GM18498 (cell line): ENCODE measurements around the gene WSB2.
A peak's percentile ranks its signal among the peaks of the same experiment; 100 is the strongest.

Experiments
- ATAC-seq: cut with Tn5 transposase; IDR thresholded peaks from one replicate; pipeline ENCODE4 v1.9.1; 2021; ENCODE audit warnings: mild to moderate bottlenecking, moderate library complexity; ENCODE audit not compliant: unreplicated experiment

Gene WSB2

DNA sequence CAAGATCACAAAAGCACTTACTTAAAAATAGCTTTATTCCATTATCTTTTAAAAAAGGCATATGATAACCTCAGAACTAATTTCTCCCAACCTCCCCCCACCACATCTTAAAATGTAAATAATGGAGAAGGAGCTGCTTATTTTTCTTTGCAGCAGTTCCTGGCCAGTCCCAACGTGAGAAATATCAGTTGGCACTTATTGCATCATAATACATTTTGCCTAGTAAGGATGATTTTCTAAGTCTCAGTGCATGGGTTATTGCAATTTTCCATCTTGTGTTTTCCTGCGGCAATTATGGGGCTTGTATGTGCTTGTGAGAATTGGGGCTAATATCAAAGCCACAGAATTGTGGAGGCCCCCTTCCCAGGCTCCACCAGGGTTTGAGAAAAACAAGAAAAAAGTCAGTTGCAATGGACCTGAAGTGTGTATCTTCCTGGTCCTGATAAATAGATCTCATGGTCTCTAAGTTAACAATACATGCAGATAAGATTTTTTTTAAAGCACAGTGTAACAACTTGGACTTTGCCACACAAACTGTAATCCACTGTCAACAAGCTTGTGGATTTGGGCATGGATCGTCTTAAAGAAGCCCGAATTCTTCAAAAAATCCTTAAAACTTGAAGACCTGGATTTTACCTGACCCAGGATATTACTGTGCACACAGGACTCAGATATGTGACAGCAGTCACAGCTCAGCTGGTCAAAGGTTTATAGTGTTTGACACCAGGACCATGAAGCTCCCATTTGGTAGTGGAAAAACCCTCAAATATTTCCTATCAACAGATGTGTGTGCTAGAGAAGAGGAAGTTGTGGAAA, 2.8 kb upstream of the WSB2 start:
- no peak for ATAC-seq

DNA sequence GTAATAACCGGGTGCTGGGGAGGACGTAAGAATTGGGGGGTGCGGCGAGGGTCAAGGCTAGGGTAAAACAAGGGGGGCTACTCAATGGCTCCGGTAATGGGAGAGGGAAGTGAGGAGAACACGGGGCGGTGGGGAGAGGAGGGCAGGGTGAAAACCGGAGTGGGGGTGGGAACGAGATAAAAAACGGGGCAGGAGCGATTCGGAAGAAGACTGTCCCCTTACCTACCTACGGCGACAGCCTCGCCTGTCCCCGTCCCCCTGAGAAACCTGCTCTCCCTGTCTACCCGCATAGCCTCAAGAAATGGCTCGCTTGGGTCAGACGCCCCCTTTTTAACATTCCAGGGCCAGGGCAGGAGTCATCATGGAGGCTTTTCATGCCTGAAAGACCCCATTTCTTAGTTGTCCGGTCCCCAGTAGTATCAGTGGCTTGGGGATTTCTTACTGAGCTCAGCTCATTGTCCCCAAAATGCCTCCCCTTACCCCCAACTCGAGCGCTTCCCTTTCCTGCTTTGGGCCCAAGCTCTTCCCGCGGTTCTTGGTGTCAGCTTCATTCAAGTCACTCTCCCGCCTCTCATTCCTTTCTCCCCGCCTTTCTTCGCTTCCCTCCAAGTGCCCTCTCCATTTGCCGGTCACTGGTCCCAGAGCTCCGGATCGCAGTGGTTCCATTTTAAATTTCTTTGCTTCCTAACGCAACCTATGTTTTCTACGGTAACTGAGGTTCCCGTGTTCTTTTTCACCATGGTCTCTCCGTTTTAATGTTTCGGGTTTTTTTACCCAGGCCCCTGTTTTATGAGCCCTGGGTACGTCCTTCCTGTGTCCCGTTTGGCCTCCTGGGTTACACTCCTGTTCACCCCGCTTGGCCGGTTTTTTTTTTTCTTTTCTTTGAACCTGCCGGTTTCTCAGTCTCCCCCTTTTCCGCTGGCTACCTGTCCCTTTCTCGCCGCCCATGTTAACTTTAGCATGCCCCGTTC, 1.2 kb upstream of the WSB2 start:
- no peak for ATAC-seq

DNA sequence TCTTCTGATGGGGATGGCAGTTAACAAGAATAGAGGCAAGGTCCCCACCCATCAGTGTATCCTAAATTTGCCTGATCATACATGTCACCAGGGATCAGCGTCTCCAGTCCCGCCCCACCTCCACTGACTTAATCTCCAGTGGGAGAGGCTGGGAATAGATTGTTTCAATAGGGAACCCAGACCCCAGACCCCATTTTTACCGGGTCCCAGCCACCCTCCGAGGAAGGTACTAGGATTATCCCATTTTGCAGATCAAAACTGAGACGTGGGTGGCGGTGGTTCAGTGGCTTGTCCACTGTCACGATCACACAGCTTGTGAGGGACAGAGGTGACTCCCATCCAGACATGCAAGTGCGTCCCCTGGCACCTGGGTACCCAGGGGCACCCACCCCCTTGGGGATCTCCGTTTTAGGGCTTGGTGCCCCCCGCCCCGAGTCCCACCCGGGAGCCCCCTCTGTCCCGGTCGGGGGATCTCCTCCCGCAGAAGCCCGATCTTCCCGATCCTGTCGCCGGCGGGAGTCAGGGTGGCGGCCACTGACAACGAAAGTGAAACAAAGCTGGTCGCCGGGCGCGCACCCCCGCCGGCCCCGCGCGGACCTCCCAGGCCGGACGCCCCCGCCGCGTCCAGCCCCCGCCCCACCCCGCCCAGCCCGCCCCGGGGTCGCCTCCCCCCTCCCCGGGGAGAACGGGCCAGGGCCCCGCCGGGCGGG, 523 bp downstream of the WSB2 start:
- ATAC-seq, result peak; percentile 51

DNA sequence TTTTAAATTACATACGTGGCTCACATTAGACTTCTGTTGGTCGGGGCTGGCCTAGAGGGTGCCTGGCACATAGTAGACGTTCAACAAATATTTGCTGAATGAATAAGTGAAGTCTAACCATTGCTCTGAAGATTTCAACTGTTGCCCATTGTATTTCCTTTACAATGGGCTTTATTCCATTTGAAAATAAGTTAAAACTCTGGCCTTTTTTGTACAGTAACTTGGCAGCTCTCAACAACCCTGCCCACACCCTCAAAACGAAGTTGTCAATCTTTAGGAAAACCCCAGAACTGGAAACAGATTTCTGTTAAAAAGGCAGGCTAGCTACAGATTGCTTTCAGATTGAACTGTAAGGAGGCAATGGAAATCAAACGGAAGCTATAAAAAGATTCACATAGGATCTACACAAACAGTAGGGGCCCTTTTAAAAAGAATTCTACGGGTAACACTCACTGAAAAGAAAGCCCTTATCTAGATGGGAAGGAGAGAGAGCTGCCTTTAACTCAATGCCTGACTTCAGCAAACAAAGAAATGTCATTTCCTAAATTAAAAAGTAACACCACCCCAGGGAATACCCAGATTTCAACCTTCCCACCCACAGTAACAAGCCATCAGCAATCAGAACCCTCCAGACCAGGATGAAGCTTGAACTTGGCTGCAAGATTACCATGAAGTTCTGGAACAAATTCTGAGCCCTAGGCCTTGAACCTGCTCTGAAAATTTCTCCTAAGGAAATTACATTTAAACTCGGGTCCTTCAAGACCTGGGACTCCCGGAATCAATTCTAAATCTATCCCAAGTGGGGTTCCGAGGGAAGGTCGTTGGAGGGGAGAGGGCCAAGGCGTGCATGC, 1.4 kb downstream of the WSB2 start:
- no peak for ATAC-seq

DNA sequence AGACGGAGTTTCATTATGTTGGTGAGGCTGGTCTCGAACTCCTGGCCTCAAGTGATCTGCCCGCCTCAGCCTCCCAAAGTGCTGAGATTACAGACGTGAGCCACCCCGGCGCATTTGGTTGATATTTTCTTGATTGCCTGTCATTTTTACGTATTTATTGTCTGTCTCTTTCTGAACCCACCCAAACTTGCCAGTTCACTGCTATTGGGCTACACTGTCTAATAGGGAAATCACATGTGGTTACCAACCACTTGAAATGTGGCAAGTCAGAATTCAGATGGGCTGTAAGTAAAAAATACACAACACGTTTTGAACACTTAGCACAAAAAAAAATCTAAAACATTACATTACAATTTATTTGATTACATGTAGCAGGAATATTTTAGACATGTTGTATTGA, 2.1 kb downstream of the WSB2 start:
- no peak for ATAC-seq

DNA sequence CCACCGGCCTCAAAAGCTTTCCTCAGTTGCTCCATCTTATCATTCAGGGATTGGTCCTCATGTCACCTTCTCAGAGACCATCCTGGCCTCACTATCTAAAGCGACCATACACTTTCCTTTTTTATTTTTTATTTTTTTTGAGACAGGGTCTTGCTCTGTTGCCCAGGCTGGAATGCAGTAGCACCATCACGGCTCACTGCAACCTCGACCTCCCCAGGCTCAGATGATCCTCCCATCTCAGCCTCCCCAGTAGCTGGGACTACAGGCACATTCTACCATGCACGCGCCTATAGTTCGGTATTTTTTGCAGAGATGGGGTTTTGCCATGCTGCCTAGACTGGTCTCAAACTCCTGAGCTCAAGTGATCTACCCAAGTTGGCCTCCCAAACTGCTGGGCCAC, 2.8 kb downstream of the WSB2 start:
- ATAC-seq, result no peak

DNA sequence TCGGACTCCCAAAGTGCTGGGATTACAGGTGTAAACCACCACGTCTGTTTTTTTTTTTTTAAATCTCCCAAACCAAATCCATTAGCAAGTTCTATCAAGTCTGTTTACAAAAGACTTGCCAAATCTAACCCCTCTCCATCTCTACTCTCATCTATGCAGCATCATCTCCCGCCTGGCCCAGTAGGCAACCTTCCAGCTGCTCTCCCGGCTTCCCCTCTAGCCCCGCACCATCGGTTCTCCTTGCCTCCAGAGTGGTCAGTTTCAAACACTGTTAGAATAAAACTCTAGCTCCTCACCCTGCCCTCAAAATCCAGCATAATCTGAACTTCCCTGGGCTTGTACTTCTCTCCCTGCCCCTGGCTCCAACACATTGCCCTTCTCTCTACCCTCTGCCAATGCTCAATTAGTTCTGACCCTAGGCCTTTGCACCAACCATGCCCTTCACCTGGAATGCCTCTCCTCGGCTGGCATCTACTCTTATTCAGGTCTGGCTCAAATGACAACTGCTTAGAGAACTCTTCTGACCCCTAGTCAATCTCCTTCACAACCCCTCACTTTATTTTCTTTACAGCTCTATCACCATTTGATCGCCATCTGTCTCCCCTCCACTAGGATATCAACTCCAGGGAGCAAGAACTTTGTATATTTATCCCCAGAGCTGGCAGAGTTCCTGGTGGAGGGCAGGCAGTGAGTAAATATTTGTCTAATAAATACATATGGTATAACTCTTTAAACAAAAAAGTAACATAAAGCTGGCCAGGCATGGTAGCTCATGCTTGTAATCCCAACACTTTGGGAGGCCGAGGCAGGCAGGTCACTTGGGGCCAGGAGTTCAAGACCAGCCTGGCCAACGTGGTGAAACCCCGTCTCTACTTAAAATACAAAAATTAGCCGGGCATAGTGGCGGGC, 4.9 kb downstream of the WSB2 start:
- no peak for ATAC-seq

DNA sequence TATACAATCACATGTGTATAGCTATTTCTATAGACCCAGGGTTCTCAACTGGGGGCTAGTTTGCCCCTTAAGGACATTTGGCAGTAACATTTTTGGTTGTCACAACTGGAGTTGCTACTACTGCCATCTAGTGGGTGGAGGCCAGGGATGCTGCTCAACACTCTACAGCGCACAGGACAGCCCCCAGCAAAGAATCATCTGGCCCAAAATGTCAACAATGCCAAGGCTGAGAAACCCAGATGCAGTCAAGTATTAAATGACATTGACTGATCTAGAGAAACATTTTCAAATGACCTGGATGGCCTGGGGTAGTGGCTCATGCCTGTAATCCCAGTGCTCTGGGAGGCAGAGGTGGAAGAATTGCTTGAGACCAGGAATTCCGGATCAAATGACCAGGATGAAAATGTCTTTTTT, 5.8 kb downstream of the WSB2 start:
- peak; percentile 73 for ATAC-seq

DNA sequence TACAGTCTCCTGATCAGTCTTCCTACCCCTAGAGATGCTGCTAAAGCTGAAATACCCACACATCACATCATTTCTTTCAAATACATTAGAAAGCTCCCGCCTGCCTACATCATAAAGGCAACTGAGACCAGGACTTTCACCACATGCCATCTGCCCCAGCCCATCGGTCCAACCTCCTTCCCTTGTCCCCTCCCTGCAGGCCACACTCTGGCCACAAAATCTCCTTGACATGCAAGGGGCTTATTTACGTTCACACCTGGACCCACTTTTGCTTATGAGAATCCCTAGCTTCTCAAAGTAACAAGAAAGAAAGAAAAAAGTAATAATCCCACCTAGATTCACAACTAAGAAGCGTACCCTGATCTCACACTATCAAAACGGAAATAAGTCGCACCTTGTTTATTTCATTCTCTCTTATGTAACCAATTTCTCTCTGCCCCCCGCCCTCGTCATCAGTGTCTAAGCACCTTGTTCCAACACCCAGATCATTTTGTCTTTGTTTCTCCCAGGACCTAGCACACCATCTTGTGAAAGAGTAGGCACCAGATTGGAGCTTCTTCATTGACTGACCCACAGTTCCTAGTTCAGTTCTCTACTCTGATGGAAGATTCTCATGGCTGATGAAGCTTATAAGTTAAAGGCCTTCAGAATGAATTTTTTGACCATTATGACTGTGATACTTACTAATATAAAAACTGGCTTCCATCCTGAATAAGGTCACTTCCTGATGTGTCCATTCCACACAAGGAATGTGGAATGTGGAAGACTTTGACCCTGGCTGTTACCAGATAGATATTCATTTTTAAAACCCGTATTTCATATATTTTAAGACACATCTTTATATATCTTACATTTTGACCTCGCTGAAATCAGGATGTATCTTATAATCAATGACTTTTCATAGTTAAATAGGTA, 7.7 kb downstream of the WSB2 start:
- no peak for ATAC-seq

DNA sequence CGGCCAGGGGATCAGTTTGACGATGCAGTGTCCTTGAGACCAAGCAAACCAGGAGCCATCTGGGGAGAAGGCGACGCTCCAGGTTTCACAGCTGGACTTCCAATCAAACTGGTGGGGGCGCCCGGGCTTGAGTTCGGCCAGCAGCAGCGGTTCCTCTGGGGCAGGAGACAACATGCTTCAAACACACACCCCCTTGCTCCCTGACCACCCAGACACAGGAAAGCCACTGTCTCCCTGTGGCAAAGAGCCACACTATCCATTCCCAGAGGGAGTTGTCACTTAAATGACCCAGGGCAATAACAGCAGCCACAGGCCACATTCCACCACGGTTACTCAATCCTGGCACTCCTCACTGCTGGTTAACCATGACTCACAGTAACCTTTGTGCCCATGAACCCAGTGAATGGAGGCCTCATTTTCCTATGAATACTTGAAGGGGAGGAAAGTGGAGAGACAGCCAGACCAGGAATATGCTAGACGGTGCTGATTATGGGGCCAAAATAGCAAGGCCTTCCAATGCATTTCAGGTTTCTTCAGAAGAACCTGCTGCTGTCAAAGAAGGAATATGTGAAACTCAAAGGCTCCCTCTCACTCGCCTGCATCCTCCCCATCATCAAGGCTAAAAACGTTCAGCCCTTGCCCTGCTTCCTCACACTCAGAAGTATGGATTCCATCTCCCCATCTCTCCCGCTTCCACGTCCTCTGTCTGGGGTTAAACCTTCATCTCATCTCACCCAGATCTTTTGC, 8.5 kb downstream of the WSB2 start:
- ATAC-seq, result no peak

DNA sequence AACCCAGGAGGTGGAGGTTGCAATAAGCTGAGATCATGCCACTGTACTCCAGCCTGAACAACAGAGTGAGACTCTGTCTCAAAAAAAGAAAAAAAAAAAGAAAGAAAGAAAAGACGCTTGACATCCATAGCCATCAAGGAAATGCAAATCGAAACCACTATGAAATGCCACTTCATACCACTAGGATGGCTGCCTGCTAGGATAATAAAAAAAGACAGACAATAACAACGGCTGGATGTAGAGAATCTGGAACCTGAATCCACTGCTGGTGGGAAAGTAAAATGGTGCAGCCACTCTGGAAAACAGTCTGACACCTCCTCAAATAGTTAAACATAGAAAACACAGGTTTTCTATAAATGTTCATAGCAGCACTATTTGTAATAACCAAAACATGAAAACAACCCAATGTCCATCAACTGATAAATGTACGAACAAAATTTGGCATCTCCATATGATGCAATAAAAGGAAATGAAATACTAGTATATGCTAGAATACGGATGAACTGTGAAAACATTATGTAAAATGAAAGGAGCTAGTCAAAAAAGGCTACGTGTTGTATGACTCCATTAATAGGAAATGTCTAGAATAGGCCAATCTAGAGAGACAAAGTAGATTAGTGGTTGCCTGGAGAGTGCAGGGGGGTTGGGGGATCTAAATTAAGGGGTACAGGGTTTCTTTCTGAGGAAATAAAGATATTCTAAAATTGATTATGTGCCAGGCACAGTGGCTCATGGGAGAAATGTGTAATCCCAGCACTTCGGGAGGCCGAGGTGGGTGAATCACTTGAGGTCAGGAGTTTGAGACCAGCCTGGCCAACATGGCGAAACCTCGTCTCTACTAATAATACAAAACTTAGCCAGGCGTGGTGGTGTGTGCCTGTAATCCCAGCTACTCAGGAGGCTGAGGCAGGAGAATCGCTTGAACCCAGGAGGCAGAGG, 9.7 kb downstream of the WSB2 start:
- ATAC-seq, result no peak

DNA sequence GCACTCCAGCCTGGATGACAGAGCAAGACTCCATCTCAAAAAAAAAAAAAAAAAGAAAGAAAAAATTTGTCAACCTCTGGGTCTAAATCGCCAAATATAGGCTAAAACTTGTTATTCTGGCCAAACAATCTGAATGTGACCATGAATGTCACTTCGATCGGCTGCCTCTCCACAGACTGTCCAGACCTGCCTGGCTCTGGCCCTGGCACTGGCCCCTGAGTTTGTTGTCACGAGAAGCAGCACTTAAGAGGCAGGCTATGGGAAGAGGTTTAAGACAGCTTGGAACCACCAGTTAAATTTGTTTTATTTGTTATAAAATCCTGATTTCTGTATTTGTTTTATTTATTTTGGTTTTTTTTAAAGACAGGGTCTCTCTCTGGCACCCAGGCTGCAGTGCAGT, 14.5 kb downstream of the WSB2 start:
- no peak for ATAC-seq

DNA sequence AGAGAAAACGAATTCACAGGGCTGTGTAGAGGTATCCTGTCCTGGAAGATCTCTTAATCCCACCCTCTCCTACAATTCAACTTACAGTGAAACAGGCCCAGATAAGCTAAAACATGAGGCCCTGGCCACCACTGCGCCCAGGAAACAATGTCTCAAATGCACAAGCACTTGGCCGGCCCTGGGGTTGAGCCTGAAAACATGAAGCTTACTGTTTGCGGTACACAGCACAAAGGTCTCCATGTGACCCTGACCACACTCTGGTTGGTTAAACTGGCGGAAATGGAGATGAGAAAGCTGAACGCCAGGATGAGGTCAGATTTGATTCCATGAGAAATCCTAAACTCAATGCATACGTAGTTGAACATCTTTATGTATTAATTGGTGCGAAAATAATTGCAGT, 16.4 kb downstream of the WSB2 start:
- ATAC-seq, result no peak

DNA sequence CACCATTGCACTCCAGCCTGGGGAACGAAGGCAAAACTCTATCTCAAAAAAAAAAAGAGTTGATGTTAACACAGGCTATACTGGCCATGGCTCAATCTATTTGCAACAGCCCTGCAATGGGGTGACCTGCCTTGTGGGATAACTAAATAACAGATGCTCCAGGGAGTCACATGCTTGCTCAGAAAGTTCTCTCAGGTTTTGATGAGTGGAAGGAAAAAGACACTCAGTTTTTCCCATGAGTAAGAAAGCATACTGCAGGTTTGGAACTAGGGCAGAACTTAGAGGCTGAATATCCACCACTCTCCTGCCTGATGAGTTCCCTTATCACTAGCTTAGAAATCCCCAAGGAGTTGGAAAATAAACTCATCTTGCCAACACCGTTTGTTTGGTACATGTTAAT, 16.9 kb downstream of the WSB2 start:
- ATAC-seq, result no peak

DNA sequence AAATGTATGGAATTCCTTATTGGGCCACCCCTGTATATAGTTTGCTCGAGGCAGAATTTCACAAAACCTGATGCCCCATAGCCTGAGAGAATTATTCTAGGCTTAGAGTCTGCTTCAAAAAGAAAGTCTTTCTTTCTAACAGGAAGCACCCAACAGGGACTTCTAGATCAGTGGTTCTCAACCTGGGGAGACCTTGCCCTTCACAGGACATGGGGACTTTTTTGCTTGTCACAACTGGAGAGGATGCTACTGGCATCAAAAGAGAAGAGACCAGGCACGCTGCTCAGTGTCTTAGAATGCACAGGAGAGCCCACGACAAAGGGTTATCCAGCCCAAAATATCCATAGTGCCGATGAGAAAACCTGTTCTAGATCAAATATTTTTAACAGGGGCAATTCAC, 18.9 kb downstream of the WSB2 start:
- ATAC-seq, result no peak

DNA sequence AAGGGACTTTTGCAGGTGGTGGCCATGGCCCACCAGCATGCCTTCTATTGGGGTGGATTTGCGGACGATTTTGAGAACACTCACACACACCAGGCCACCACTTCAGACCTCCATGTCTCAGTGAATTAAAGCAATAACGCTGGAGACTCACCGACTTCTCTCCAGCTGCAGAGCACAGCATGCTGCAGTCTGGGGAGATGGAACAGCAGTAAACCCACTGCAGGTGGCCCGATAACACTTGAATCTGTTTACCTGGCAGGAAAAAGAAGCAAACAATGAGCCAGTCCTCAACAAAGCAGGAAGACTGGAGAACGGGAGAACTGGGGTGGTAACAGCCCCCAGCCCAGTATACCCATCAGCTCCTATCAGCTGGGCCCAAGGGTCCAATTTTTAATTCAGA, 22.8 kb downstream of the WSB2 start:
- no peak for ATAC-seq
